C4-2B (cell line): ENCODE measurements around the gene GPR146.
"Not testable (repeated sequence)": the region's sequence is repeated elsewhere in the genome, so short reads cannot be mapped to it uniquely, and the experiment has no call there.

Source experiments
- ZFX ChIP-seq: fragments of 450-650 bp; IDR thresholded peaks from 2 replicates; pipeline ENCODE4 v1.6.1; 2017
- TF ChIP-seq, protein P1 (sequence below): fragments of 450-650 bp; conservative IDR thresholded peaks from 2 replicates; pipeline ENCODE4 v1.5.1; 2017; ENCODE audit warnings: mild to moderate bottlenecking

GRCh38 chr7:1074018-1074417 is 29.7 kb downstream of the GPR146 start:
- TF ChIP-seq, protein P1, sequence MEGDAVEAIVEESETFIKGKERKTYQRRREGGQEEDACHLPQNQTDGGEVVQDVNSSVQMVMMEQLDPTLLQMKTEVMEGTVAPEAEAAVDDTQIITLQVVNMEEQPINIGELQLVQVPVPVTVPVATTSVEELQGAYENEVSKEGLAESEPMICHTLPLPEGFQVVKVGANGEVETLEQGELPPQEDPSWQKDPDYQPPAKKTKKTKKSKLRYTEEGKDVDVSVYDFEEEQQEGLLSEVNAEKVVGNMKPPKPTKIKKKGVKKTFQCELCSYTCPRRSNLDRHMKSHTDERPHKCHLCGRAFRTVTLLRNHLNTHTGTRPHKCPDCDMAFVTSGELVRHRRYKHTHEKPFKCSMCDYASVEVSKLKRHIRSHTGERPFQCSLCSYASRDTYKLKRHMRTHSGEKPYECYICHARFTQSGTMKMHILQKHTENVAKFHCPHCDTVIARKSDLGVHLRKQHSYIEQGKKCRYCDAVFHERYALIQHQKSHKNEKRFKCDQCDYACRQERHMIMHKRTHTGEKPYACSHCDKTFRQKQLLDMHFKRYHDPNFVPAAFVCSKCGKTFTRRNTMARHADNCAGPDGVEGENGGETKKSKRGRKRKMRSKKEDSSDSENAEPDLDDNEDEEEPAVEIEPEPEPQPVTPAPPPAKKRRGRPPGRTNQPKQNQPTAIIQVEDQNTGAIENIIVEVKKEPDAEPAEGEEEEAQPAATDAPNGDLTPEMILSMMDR = not testable (repeated sequence)
- TF ChIP-seq ZFX = not testable (repeated sequence)
